ENCODE measurements around the gene PDS5B.
"Not testable (repeated sequence)": the region's sequence is repeated elsewhere in the genome, so short reads cannot be mapped to it uniquely, and the experiment has no call there.

Gene PDS5B

GRCh38 chr13:32802159-32802558 lies 215.9 kb downstream of the PDS5B start:
- no peak for DNase-seq (ENCODE audit: low spot score)

DNA sequence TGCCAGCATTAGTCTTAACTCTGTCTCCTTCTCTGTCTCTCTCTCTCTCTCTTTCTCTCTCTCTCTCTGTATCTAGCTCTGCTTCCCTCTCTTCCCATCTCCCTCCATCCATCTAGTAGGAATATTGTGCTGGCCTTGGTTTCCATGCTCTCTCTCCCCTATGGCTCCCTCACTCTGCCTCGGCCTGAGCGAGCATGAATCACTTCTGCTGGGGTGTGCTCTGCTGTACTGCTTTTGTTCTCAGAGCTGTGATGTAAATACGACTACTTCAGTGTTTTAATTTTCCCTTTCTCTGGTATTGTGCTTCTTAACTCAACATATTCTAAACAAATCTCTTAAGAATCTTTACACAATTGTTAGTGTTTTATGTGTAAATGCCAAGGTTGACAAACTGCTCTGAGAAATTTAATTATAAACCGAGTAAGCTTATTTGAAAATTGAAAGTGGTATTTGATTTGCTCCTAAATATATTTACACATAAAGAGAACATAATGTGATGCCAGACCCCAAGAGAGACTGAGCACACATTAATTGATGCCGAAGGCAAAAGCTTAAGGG lies 218.5 kb downstream of the PDS5B start:
- peak; percentile 20 for DNase-seq (ENCODE audit: low spot score)

- DNase-seq (ENCODE audit: low spot score) = no peak
Observed at GRCh38 chr13:32811297-32811800, 225.1 kb downstream of the PDS5B start.

- no peak for DNase-seq (ENCODE audit: low spot score)
Observed at GRCh38 chr13:32821149-32821688, 235.0 kb downstream of the PDS5B start.

DNA sequence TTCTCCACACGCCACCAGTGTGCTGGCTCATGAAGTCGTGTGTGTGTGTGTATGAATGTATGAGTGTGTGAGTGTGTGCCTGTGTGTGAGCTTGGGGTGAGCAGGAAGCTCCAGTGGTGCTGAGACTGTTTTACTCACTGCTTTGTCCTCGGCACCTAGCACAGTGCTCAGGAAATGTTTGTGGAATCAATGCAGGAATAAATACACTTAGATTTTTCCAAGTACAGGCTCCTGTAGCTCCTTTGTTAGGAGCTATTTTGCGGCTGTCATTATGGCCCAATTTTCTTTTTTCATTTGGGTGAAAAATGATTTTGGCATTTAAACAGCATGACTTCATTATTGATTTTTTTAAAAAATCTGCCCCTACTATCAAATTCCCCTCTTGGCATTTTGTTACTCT lies 236.5 kb downstream of the PDS5B start:
- no peak for DNase-seq (ENCODE audit: low spot score)

- DNase-seq (ENCODE audit: low spot score) = no peak
Observed at GRCh38 chr13:32823597-32823996, 237.3 kb downstream of the PDS5B start.

- no peak for DNase-seq (ENCODE audit: low spot score)
Observed at GRCh38 chr13:32824061-32824460, 237.8 kb downstream of the PDS5B start.

- DNase-seq (ENCODE audit: low spot score) = peak; percentile 69
Observed at GRCh38 chr13:32824675-32825074, 238.4 kb downstream of the PDS5B start.

DNA sequence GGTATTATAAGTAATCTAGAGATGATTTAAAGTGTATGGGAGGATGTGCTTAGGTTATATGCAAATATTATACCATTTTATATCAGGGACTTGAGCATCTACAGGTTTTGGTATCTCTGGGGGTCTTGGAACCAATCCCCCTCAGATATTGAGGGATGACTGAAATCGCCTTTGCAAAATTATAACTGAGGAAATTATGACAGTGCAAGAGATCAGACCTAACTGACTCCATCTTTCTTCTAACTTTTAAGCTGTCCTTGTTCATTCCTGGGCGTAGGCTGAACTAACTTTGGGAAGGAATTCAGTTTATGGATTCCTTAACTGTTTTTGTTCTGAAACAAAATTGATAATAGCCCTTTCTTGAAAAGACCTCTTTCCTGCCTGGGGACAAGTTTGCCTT lies 239.2 kb downstream of the PDS5B start:
- DNase-seq (ENCODE audit: low spot score) = no peak

GRCh38 chr13:32826372-32826771 lies 240.1 kb downstream of the PDS5B start:
- DNase-seq (ENCODE audit: low spot score) = not testable (repeated sequence)
